Uterus (tissue), 2 donors: ENCODE measurements around the gene CADM4.

Experiments
- POLR2A ChIP-seq, 2 donors: fragments of 450-650 bp; IDR thresholded peaks; one replicate each; pipeline ENCODE4 v1.6.1; 2016; ENCODE audit warnings: antibody characterized with exemption in 2 of 2, mild to moderate bottlenecking in 1 of 2, moderate library complexity in 1 of 2
- TF ChIP-seq, protein P1 (sequence below), 4 experiments: fragments of 200-600 bp in 2 of 4; fragments of 450-650 bp in 2 of 4; sonication (generic) in 2 of 4; IDR thresholded peaks; one replicate each; pipeline ENCODE4 v1.5.1; 2016 to 2019; ENCODE audit warnings: antibody characterized with exemption in 4 of 4, mild to moderate bottlenecking in 2 of 4, moderate library complexity in 1 of 4

DNA sequence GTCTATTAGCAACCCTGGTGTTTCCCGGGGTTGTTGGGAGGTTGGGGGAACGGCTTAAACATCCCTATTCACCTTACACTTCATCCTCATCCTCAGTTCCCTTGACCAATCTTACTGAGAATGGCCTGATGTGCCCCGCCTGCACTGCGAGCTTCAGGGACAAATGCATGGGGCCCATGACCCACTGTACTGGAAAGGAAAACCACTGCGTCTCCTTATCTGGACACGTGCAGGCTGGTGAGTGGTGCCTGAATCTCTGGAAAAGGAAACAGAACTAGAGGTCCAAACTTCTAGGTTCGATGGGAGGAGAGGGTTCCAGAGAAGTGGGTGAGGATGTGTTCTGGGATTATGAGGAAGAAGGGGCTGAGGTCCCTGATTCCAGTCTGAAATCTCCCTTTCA, 58.2 kb downstream of the CADM4 start:
- TF ChIP-seq, protein P1, sequence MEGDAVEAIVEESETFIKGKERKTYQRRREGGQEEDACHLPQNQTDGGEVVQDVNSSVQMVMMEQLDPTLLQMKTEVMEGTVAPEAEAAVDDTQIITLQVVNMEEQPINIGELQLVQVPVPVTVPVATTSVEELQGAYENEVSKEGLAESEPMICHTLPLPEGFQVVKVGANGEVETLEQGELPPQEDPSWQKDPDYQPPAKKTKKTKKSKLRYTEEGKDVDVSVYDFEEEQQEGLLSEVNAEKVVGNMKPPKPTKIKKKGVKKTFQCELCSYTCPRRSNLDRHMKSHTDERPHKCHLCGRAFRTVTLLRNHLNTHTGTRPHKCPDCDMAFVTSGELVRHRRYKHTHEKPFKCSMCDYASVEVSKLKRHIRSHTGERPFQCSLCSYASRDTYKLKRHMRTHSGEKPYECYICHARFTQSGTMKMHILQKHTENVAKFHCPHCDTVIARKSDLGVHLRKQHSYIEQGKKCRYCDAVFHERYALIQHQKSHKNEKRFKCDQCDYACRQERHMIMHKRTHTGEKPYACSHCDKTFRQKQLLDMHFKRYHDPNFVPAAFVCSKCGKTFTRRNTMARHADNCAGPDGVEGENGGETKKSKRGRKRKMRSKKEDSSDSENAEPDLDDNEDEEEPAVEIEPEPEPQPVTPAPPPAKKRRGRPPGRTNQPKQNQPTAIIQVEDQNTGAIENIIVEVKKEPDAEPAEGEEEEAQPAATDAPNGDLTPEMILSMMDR (IDR thresholded peaks at IDR 0.05) = no peak
- no peak for TF ChIP-seq POLR2A (IDR thresholded peaks at IDR 0.05)
